Smooth muscle cell (in vitro differentiated cells): ENCODE data around the gene CHST10. TPM values are rescaled to one million over a fixed set of nuclear protein-coding genes. Genes with fewer than 3 reads are reported as not detected.

Source experiments
- DNase-seq: peaks from one replicate; lab custom pipeline; 2025; ENCODE audit not compliant: unreplicated experiment; lab: John Stamatoyannopoulos, UW
- H2AFZ ChIP-seq: fragments of 200-600 bp; sonication (generic); 2 replicates; pipeline ENCODE4 v1.6.0; 2016; ENCODE audit warnings: antibody characterized with exemption, low read depth, mild to moderate bottlenecking
- H3F3A ChIP-seq: fragments of 200-600 bp; sonication (generic); 2 replicates; pipeline ENCODE4 v1.6.0; 2017; ENCODE audit warnings: antibody characterized with exemption, low read depth
- H3K27ac ChIP-seq: fragments of 200-600 bp; sonication (generic); 2 replicates; pipeline ENCODE4 v1.5.1; 2016; ENCODE audit warnings: low read depth, mild to moderate bottlenecking
- H3K27me3 ChIP-seq: fragments of 200-600 bp; sonication (generic); 2 replicates; pipeline ENCODE4 v1.6.1; 2016; ENCODE audit warnings: low read depth, mild to moderate bottlenecking
- H3K36me3 ChIP-seq: fragments of 200-600 bp; sonication (generic); 2 replicates; pipeline ENCODE4 v1.5.1; 2016; ENCODE audit warnings: low read depth
- H3K4me1 ChIP-seq: fragments of 200-600 bp; sonication (generic); 2 replicates; pipeline ENCODE4 v1.5.1; 2016; ENCODE audit warnings: low read depth
- H3K4me2 ChIP-seq: fragments of 200-600 bp; sonication (generic); 2 replicates; pipeline ENCODE4 v1.6.0; 2016; ENCODE audit warnings: mild to moderate bottlenecking
- H3K4me3 ChIP-seq: fragments of 200-600 bp; sonication (generic); 2 replicates; pipeline ENCODE4 v1.5.1; 2016; ENCODE audit warnings: mild to moderate bottlenecking
- H3K79me2 ChIP-seq: fragments of 200-600 bp; sonication (generic); 2 replicates; pipeline ENCODE4 v1.6.0; 2016; ENCODE audit warnings: low read depth, mild to moderate bottlenecking
- H3K9ac ChIP-seq: fragments of 200-600 bp; sonication (generic); 2 replicates; pipeline ENCODE4 v1.6.0; 2016; ENCODE audit warnings: low read depth
- H3K9me3 ChIP-seq: fragments of 200-600 bp; sonication (generic); replicated peaks from 2 replicates; pipeline ENCODE4 v1.5.1; 2016; ENCODE audit warnings: low read depth
- H4K20me1 ChIP-seq: fragments of 200-600 bp; sonication (generic); 2 replicates; pipeline ENCODE4 v1.6.0; 2016; ENCODE audit warnings: low read depth
- CTCF ChIP-seq: fragments of 200-600 bp; sonication (generic); IDR thresholded peaks from 2 replicates; pipeline ENCODE4 v1.5.1; 2017; ENCODE audit warnings: borderline replicate concordance, mild to moderate bottlenecking, antibody characterized with exemption; ENCODE audit not compliant: insufficient read depth, poor library complexity, severe bottlenecking
- WGBS: methylation state at CpG from one replicate; pipeline ENCODE4 v1.1.7; 2016; ENCODE audit warnings: low lambda C conversion rate; 5-methylcytosine and 5-hydroxymethylcytosine counted together
- polyA plus RNA-seq: library from polyadenylated mRNA; unstranded; fragments of >200 nt; fragmentation: Nextera tagmentation; extraction: Ambion mirVana; gene quantifications from 2 replicates; pipeline ENCODE4 v1.2.1, GENCODE V29; 2016
- total RNA-seq: library from RNA; depleted of rRNA; stranded (reverse); fragments of >200 nt; gene quantifications from 2 replicates; pipeline ENCODE4 v1.2.3, GENCODE V29; 2014

The CHST10 gene
- total and polyA plus RNA-seq, 2 experiments from 2014 or later = 8.9 to 9.5 TPM

- Histone ChIP-seq H4K20me1 (no peaks in the 10 kb centered on the region), H2AFZ (no peak overlapping the region), H3K36me3 (no peaks in the 10 kb centered on the region), H3F3A (no peaks in the 10 kb centered on the region), H3K9ac (no peak overlapping the region), H3K27ac (no peak overlapping the region), H3K4me3 (no peak overlapping the region), H3K79me2 (no peaks in the 10 kb centered on the region), H3K4me2 (no peak overlapping the region), H3K9me3 (no peaks in the 10 kb centered on the region), H3K27me3 (no peaks in the 10 kb centered on the region), H3K4me1 (no peaks in the 10 kb centered on the region)
- 87% methylated on average over 12 of the region's 12 CpGs for WGBS
- TF ChIP-seq CTCF = no peak
- DNase-seq = no peak
Observed at GRCh38 chr2:100390001-100390940, 27.2 kb downstream of the CHST10 start.

DNA sequence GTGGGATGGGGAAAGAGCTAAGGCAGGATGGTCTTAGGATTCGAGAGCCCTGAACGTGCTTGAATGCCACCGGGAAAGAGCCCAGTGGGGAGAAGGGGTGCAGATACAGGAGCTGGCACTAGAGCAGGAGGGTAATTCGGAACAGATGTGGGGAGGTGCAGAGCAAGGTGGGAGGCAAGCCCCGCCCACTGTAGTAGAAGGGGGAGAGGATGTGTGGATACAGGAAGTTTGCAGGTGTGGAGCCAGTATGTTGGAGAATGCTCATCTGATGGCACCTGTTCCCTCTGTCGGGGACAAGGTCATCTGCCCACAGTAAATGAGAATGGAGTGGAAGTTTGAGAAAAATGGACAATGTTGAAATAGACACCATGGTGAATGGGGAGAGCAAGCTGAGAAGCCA is 28.8 kb downstream of the CHST10 start:
- H3K9me3 ChIP-seq = no peaks in the 10 kb centered on the region
- TF ChIP-seq CTCF = no peak
- 93% methylated on average over 6 of the region's 6 CpGs for WGBS
- H3K27ac ChIP-seq = no peak overlapping the region
- no peaks in the 10 kb centered on the region for H3K27me3 ChIP-seq
- no peak overlapping the region for H3K4me3 ChIP-seq
- no peaks in the 10 kb centered on the region for H3K79me2 ChIP-seq
- no peaks in the 10 kb centered on the region for H3F3A ChIP-seq
- H3K9ac ChIP-seq = no peak overlapping the region
- no peaks in the 10 kb centered on the region for H3K4me1 ChIP-seq
- no peak overlapping the region for H2AFZ ChIP-seq
- no peaks in the 10 kb centered on the region for H3K36me3 ChIP-seq
- H3K4me2 ChIP-seq = no peak overlapping the region
- DNase-seq = no peak
- no peaks in the 10 kb centered on the region for H4K20me1 ChIP-seq

- TF ChIP-seq CTCF = no peak
- no peaks in the 10 kb centered on the region for H3K79me2 ChIP-seq
- no peaks in the 10 kb centered on the region for H3F3A ChIP-seq
- H4K20me1 ChIP-seq = no peaks in the 10 kb centered on the region
- no peak overlapping the region for H3K27ac ChIP-seq
- no peak overlapping the region for H3K4me2 ChIP-seq
- no peak overlapping the region for H3K4me3 ChIP-seq
- no peak for DNase-seq
- no peak overlapping the region for H2AFZ ChIP-seq
- H3K4me1 ChIP-seq = no peaks in the 10 kb centered on the region
- H3K27me3 ChIP-seq = no peaks in the 10 kb centered on the region
- 85% methylated on average over 5 of the region's 5 CpGs for WGBS
- no peaks in the 10 kb centered on the region for H3K36me3 ChIP-seq
- H3K9me3 ChIP-seq = no peaks in the 10 kb centered on the region
- H3K9ac ChIP-seq = no peak overlapping the region
Observed at GRCh38 chr2:100383954-100384353, 33.5 kb downstream of the CHST10 start.
